Mesothelial cell of epicardium (in vitro differentiated cells): ENCODE measurements around the gene PRR7. TPM values are rescaled to one million over a fixed set of nuclear protein-coding genes. Genes with fewer than 3 reads are reported as not detected.

Experiments
- DNase-seq, 2 experiments: peaks; one replicate each; pipeline ENCODE4 v3.0.0; 2021; ENCODE audit warnings: low spot score in 2 of 2; ENCODE audit not compliant: unreplicated experiment in 2 of 2
- H3K27ac Mint-ChIP-seq: 2 replicates; pipeline ENCODE4 v1.8.0; 2021; ENCODE audit warnings: mixed read lengths
- H3K27me3 Mint-ChIP-seq: 2 replicates; pipeline ENCODE4 v1.8.0; 2021; ENCODE audit warnings: low read depth, mixed read lengths
- H3K36me3 Mint-ChIP-seq: 2 replicates; pipeline ENCODE4 v1.8.0; 2021; ENCODE audit warnings: mixed read lengths
- H3K4me1 Mint-ChIP-seq: 2 replicates; pipeline ENCODE4 v1.8.0; 2021; ENCODE audit warnings: mixed read lengths
- H3K4me3 Mint-ChIP-seq: 2 replicates; pipeline ENCODE4 v1.8.0; 2021; ENCODE audit warnings: mild to moderate bottlenecking, moderate library complexity, mixed read lengths
- H3K9me3 Mint-ChIP-seq: 2 replicates; pipeline ENCODE4 v1.8.0; 2021; ENCODE audit warnings: mixed read lengths
- total RNA-seq: library from RNA; stranded (reverse); gene quantifications from 3 replicates; pipeline ENCODE4 v1.2.1, GENCODE V29; 2021
- TF ChIP-seq, protein P1 (sequence below): fragments of 200-600 bp; sonication (generic); IDR thresholded peaks from one replicate; pipeline ENCODE4 v1.5.0; 2021; ENCODE audit warnings: antibody characterized with exemption; ENCODE audit not compliant: unreplicated experiment

PRR7 gene
- total RNA-seq, 1 donor from 2014 or later: 5.9 TPM

GRCh38 chr5:177430972-177431316 is 15.7 kb upstream of the PRR7 start:
- TF ChIP-seq, protein P1, sequence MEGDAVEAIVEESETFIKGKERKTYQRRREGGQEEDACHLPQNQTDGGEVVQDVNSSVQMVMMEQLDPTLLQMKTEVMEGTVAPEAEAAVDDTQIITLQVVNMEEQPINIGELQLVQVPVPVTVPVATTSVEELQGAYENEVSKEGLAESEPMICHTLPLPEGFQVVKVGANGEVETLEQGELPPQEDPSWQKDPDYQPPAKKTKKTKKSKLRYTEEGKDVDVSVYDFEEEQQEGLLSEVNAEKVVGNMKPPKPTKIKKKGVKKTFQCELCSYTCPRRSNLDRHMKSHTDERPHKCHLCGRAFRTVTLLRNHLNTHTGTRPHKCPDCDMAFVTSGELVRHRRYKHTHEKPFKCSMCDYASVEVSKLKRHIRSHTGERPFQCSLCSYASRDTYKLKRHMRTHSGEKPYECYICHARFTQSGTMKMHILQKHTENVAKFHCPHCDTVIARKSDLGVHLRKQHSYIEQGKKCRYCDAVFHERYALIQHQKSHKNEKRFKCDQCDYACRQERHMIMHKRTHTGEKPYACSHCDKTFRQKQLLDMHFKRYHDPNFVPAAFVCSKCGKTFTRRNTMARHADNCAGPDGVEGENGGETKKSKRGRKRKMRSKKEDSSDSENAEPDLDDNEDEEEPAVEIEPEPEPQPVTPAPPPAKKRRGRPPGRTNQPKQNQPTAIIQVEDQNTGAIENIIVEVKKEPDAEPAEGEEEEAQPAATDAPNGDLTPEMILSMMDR: no peak
- no peak overlapping the region for H3K27ac Mint-ChIP-seq
- H3K4me1 Mint-ChIP-seq: peaks cover 19% of the 10 kb centered on the region
- no peak for DNase-seq
- no peaks in the 10 kb centered on the region for H3K9me3 Mint-ChIP-seq
- no peaks in the 10 kb centered on the region for H3K27me3 Mint-ChIP-seq
- no peak overlapping the region for H3K4me3 Mint-ChIP-seq
- peaks cover 3% of the 10 kb centered on the region for H3K36me3 Mint-ChIP-seq

DNA sequence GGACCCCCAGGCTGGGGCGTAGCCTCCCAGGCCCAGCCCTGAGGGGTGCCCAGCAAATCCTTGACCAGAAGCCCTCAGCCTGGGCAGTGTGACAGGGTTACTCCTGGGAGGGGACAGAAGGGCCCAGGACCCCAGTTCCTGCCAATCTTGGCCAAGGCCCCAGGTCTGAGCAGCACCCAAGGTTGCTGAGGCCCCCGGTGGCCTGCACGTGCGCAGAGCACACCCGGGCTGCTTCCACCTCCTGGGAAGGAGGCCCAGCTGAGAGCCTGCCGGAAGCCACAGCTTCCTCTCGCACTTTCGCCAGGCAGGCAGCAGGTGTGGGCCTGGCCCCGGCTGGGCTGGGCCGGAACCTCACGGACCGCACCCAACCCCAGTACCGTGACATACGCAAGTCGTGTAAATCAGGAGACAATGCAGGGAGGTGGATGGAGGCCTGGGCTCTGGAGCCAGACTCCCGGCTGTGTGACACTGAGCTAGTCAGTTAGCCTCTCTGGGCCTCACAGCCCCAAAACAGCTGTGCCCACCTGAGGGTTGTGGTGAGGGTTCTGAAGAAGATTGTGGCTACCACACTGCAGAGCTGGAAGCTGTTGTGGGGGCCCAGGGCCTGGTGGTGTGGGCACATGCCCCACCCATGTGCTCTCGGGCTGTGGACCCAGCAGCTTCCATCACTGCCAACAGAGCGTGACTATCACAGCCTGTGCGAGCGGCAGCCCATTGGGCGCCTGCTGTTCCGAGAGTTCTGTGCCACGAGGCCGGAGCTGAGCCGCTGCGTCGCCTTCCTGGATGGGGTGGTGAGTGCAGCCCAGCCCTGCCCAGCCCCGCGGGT is 15.1 kb upstream of the PRR7 start:
- TF ChIP-seq, protein P1: no peak
- no peak for DNase-seq
- peaks cover 17% of the 10 kb centered on the region for H3K4me1 Mint-ChIP-seq
- no peak overlapping the region for H3K27ac Mint-ChIP-seq
- peaks cover 4% of the 10 kb centered on the region for H3K36me3 Mint-ChIP-seq
- no peaks in the 10 kb centered on the region for H3K9me3 Mint-ChIP-seq
- H3K4me3 Mint-ChIP-seq: no peak overlapping the region
- H3K27me3 Mint-ChIP-seq: no peaks in the 10 kb centered on the region

- Mint-ChIP-seq H3K9me3 (no peaks in the 10 kb centered on the region), H3K4me3 (no peak overlapping the region), H3K27ac (no peak overlapping the region), H3K36me3 (peaks cover 7% of the 10 kb centered on the region), H3K4me1 (peaks cover 15% of the 10 kb centered on the region), H3K27me3 (no peaks in the 10 kb centered on the region)
- DNase-seq: no peak
- TF ChIP-seq, protein P1: no peak
Observed at GRCh38 chr5:177432143-177432838, 14.3 kb upstream of the PRR7 start.

DNA sequence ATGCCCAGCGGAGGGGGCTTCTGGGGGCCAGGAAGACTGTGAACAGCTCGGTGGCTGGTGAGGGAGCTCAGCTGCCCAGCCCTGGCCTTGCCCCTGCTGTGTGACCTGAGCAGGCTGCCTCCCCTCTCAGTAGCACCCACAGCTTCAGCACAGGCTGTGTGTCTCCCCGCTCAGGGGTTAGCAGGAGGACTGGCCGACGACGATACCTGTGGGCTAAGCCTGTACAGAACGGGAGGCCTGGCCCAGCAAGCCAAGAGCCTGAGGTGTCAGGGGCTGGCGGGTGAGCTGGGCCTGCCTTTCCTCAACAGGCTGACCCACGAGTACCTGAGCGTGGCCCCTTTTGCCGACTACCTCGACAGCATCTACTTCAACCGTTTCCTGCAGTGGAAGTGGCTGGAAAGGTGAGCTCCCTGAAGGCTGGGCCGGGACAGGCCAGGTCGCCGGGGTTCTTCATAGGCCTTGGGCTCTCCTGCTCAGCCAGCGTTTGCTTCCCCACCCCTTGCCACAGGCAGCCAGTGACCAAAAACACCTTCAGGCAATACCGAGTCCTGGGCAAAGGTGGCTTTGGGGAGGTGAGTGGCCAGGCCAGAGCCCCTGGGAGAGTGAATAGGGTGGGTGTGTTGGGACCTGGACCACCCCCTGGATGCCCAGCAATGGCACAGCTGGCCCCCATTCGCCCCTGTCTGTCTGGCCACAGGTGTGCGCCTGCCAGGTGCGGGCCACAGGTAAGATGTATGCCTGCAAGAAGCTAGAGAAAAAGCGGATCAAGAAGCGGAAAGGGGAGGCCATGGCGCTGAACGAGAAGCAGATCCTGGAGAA is 13.6 kb upstream of the PRR7 start:
- no peaks in the 10 kb centered on the region for H3K9me3 Mint-ChIP-seq
- DNase-seq: no peak
- peaks cover 10% of the 10 kb centered on the region for H3K36me3 Mint-ChIP-seq

GRCh38 chr5:177433658-177434217 is 12.9 kb upstream of the PRR7 start:
- Mint-ChIP-seq H3K9me3 (no peaks in the 10 kb centered on the region), H3K27me3 (no peaks in the 10 kb centered on the region), H3K4me3 (no peak overlapping the region), H3K36me3 (peaks cover 15% of the 10 kb centered on the region), H3K4me1 (peaks cover 8% of the 10 kb centered on the region), H3K27ac (no peak overlapping the region)
- DNase-seq: no peak
- TF ChIP-seq, protein P1: no peak

More for the DNA sequence above, 13.6 kb upstream of the PRR7 start:
- H3K4me3 Mint-ChIP-seq: no peak overlapping the region
- peaks cover 9% of the 10 kb centered on the region for H3K4me1 Mint-ChIP-seq
- no peaks in the 10 kb centered on the region for H3K27me3 Mint-ChIP-seq
- H3K27ac Mint-ChIP-seq: no peak overlapping the region
- TF ChIP-seq, protein P1: no peak
